ENCODE measurements around the gene UMOD. TPM values are rescaled to one million over a fixed set of nuclear protein-coding genes. Genes with fewer than 3 reads are reported as not detected.

UMOD gene
- total RNA-seq, 1 experiment from 2014 or later: not detected

- no peak for TF ChIP-seq CTCF (IDR thresholded peaks at IDR 0.05; ENCODE audit: unreplicated experiment)
- Mint-ChIP-seq H3K4me1 (ENCODE audit: insufficient read depth, unreplicated experiment) (no peaks in the 10 kb centered on the region), H3K4me3 (ENCODE audit: unreplicated experiment) (no peak overlapping the region), H3K27ac (ENCODE audit: low read depth, unreplicated experiment) (no peak overlapping the region), H3K27me3 (ENCODE audit: insufficient read depth, unreplicated experiment) (peaks cover 6% of the 10 kb centered on the region), H3K9me3 (ENCODE audit: unreplicated experiment) (peaks cover 7% of the 10 kb centered on the region), H3K36me3 (ENCODE audit: insufficient read depth, unreplicated experiment) (no peaks in the 10 kb centered on the region)
- no TSS peak for BruUV-seq (replicated peaks)
- ChIA-PET CTCF (interaction anchor here (0.6 to 3.6 kb wide), 6 partner anchors 11 to 426 kb away, joined by 3 to 18 read pairs (median 5); no protein-coding TSS in a partner anchor), POLR2A (no interaction called here)
- intact Hi-C loops (cut with micrococcal nuclease): no loop called here
- no peak for DNase-seq (ENCODE audit: unreplicated experiment)
Observed at GRCh38 chr16:20311548-20311947, 41.0 kb downstream of the UMOD start.

- DNase-seq (ENCODE audit: unreplicated experiment): no peak
- ChIA-PET CTCF (interaction anchor here (0.6 to 3.6 kb wide), 3 partner anchors 10 to 425 kb away, joined by 3 to 18 read pairs (median 4); no protein-coding TSS in a partner anchor), POLR2A (no interaction called here)
- BruUV-seq (replicated peaks): no TSS peak
- Mint-ChIP-seq H3K27ac (ENCODE audit: low read depth, unreplicated experiment) (no peak overlapping the region), H3K4me1 (ENCODE audit: insufficient read depth, unreplicated experiment) (no peaks in the 10 kb centered on the region), H3K9me3 (ENCODE audit: unreplicated experiment) (peaks cover 7% of the 10 kb centered on the region), H3K36me3 (ENCODE audit: insufficient read depth, unreplicated experiment) (no peaks in the 10 kb centered on the region), H3K27me3 (ENCODE audit: insufficient read depth, unreplicated experiment) (peaks cover 6% of the 10 kb centered on the region), H3K4me3 (ENCODE audit: unreplicated experiment) (no peak overlapping the region)
- intact Hi-C loops (cut with micrococcal nuclease): no loop called here
- TF ChIP-seq CTCF (IDR thresholded peaks at IDR 0.05; ENCODE audit: unreplicated experiment): no peak
Observed at GRCh38 chr16:20310421-20311395, 41.8 kb downstream of the UMOD start.

GRCh38 chr16:20309786-20310185 is 42.7 kb downstream of the UMOD start:
- TF ChIP-seq CTCF (IDR thresholded peaks at IDR 0.05; ENCODE audit: unreplicated experiment): no peak
- Mint-ChIP-seq H3K36me3 (ENCODE audit: insufficient read depth, unreplicated experiment) (no peaks in the 10 kb centered on the region), H3K27ac (ENCODE audit: low read depth, unreplicated experiment) (no peak overlapping the region), H3K27me3 (ENCODE audit: insufficient read depth, unreplicated experiment) (peaks cover 6% of the 10 kb centered on the region), H3K4me3 (ENCODE audit: unreplicated experiment) (no peak overlapping the region), H3K4me1 (ENCODE audit: insufficient read depth, unreplicated experiment) (no peaks in the 10 kb centered on the region), H3K9me3 (ENCODE audit: unreplicated experiment) (peaks cover 7% of the 10 kb centered on the region)
- no TSS peak for BruUV-seq (replicated peaks)
- intact Hi-C loops (cut with micrococcal nuclease): no loop called here
- no peak for DNase-seq (ENCODE audit: unreplicated experiment)
- CTCF ChIA-PET: interaction anchor here (0.6 to 3.6 kb wide), 3 partner anchors 9 to 708 kb away, joined by 3 to 21 read pairs (median 18); no protein-coding TSS in a partner anchor
- POLR2A ChIA-PET: no interaction called here

GRCh38 chr16:20308801-20309590 is 43.5 kb downstream of the UMOD start:
- TF ChIP-seq CTCF (IDR thresholded peaks at IDR 0.05; ENCODE audit: unreplicated experiment): no peak
- H3K4me1 Mint-ChIP-seq (ENCODE audit: insufficient read depth, unreplicated experiment): no peaks in the 10 kb centered on the region
- no peak for DNase-seq (ENCODE audit: unreplicated experiment)
- H3K36me3 Mint-ChIP-seq (ENCODE audit: insufficient read depth, unreplicated experiment): no peaks in the 10 kb centered on the region
- peaks cover 6% of the 10 kb centered on the region for H3K27me3 Mint-ChIP-seq (ENCODE audit: insufficient read depth, unreplicated experiment)
- BruUV-seq (replicated peaks): no TSS peak
- no peak overlapping the region for H3K4me3 Mint-ChIP-seq (ENCODE audit: unreplicated experiment)
- POLR2A ChIA-PET: no interaction called here
- no peak overlapping the region for H3K27ac Mint-ChIP-seq (ENCODE audit: low read depth, unreplicated experiment)
- intact Hi-C loops (cut with micrococcal nuclease): no loop called here
- peaks cover 7% of the 10 kb centered on the region for H3K9me3 Mint-ChIP-seq (ENCODE audit: unreplicated experiment)
- CTCF ChIA-PET: interaction anchor here (0.5 to 3.6 kb wide), 4 partner anchors 8 to 401 kb away, joined by 3 to 21 read pairs (median 10); no protein-coding TSS in a partner anchor
